Calu3 (cell line): Measurements from ENCODE around the gene GBA2. TPM values are rescaled to one million over a fixed set of nuclear protein-coding genes. Genes with fewer than 3 reads are reported as not detected.

Source experiments
- BruUV-seq: library from RNA; stranded (reverse); fragments of 400-500 nt; replicated peaks from 2 replicates; lab custom pipeline; 2021; lab: Mats Ljungman, UMichigan
- CTCF ChIA-PET: fragments of 300-600 bp; sonication (Branson Sonifier 250); formaldehyde crosslinking; loops from one replicate; lab custom pipeline; 2022; ENCODE audit warnings: antibody characterized with exemption; lab: Charles Lee
- DNase-seq: peaks from one replicate; pipeline ENCODE4 v3.0.0; 2022
- H3K27ac Mint-ChIP-seq: one replicate; pipeline ENCODE4 v1.8.0; 2022; ENCODE audit warnings: mixed read lengths; ENCODE audit not compliant: unreplicated experiment
- H3K27me3 Mint-ChIP-seq: one replicate; pipeline ENCODE4 v1.8.0; 2022; ENCODE audit warnings: mixed read lengths; ENCODE audit not compliant: unreplicated experiment
- H3K36me3 Mint-ChIP-seq: one replicate; pipeline ENCODE4 v1.8.0; 2022; ENCODE audit warnings: mild to moderate bottlenecking, moderate library complexity, mixed read lengths; ENCODE audit not compliant: insufficient read depth, unreplicated experiment
- H3K4me1 Mint-ChIP-seq: one replicate; pipeline ENCODE4 v1.8.0; 2022; ENCODE audit warnings: mild to moderate bottlenecking, low read depth, mixed read lengths; ENCODE audit not compliant: unreplicated experiment
- H3K4me3 Mint-ChIP-seq: one replicate; pipeline ENCODE4 v1.8.0; 2022; ENCODE audit warnings: mild to moderate bottlenecking, low read depth, moderate library complexity, mixed read lengths; ENCODE audit not compliant: unreplicated experiment
- H3K9me3 Mint-ChIP-seq: one replicate; pipeline ENCODE4 v1.8.0; 2022; ENCODE audit warnings: low read depth, mixed read lengths; ENCODE audit not compliant: unreplicated experiment
- CTCF ChIP-seq: fragments of 200-600 bp; IDR thresholded peaks from one replicate; pipeline ENCODE4 v1.8.0; 2022; ENCODE audit warnings: antibody characterized with exemption; ENCODE audit not compliant: unreplicated experiment
- intact Hi-C: fragments of 100-400 bp; cut with micrococcal nuclease; formaldehyde crosslinking; loops from one replicate; pipeline ENCODE4 v1.10.0; 2022; ENCODE audit not compliant: unreplicated experiment
- total RNA-seq: library from RNA; stranded (reverse); gene quantifications from 2 replicates; pipeline ENCODE4 v1.2.3, GENCODE V29; 2022

The GBA2 gene
- total RNA-seq, 1 experiment from 2014 or later, result 62.7 TPM

- CTCF ChIA-PET, result interaction anchor here (0.6 to 1.0 kb wide), 2 partner anchors 31 to 32 kb away, joined by 3 to 5 read pairs; no protein-coding TSS in a partner anchor
Measured at GRCh38 chr9:35728041-35728971, 20.7 kb downstream of the GBA2 start.

GRCh38 chr9:35727676-35728040, 21.4 kb downstream of the GBA2 start:
- no peak for DNase-seq
- TF ChIP-seq CTCF, result no peak
- H3K27ac Mint-ChIP-seq, result no peak overlapping the region
- no peak overlapping the region for H3K4me3 Mint-ChIP-seq
- CTCF ChIA-PET, result interaction anchor here (1.0 kb wide), 1 partner anchor 31 kb away, joined by 3 read pairs; no protein-coding TSS in a partner anchor
- H3K4me1 Mint-ChIP-seq, result no peaks in the 10 kb centered on the region
- intact Hi-C loops, result no loop called here
- no peaks in the 10 kb centered on the region for H3K9me3 Mint-ChIP-seq
- H3K27me3 Mint-ChIP-seq, result no peaks in the 10 kb centered on the region
- H3K36me3 Mint-ChIP-seq, result peaks cover 30% of the 10 kb centered on the region
- BruUV-seq, result no TSS peak

More at GRCh38 chr9:35728041-35728971, 20.7 kb downstream of the GBA2 start:
- Mint-ChIP-seq H3K27me3 (no peaks in the 10 kb centered on the region), H3K4me1 (no peaks in the 10 kb centered on the region), H3K9me3 (no peaks in the 10 kb centered on the region), H3K36me3 (peaks cover 37% of the 10 kb centered on the region), H3K27ac (no peak overlapping the region), H3K4me3 (no peak overlapping the region)
- intact Hi-C loops, result no loop called here
- no peak for DNase-seq
- no peak for TF ChIP-seq CTCF
- no TSS peak for BruUV-seq

- Mint-ChIP-seq H3K4me3 (no peak overlapping the region), H3K9me3 (no peaks in the 10 kb centered on the region), H3K27ac (no peak overlapping the region), H3K27me3 (no peaks in the 10 kb centered on the region), H3K36me3 (peaks cover 23% of the 10 kb centered on the region), H3K4me1 (no peaks in the 10 kb centered on the region)
- no peak for DNase-seq
- TF ChIP-seq CTCF, result no peak
- intact Hi-C loops, result no loop called here
- CTCF ChIA-PET, result no interaction called here
- BruUV-seq, result no TSS peak
Measured at GRCh38 chr9:35726931-35727330, 22.1 kb downstream of the GBA2 start.

GRCh38 chr9:35725362-35725761, 23.7 kb downstream of the GBA2 start:
- intact Hi-C loops, result no loop called here
- BruUV-seq, result no TSS peak
- Mint-ChIP-seq H3K9me3 (no peaks in the 10 kb centered on the region), H3K27ac (no peak overlapping the region), H3K4me3 (no peak overlapping the region), H3K27me3 (no peaks in the 10 kb centered on the region), H3K4me1 (no peaks in the 10 kb centered on the region), H3K36me3 (peaks cover 14% of the 10 kb centered on the region)
- no peak for TF ChIP-seq CTCF
- no peak for DNase-seq
- CTCF ChIA-PET, result no interaction called here
